PFSK-1 (cell line): ENCODE measurements around the gene NRP1.

ENCODE experiments used
- FOXP2 ChIP-seq: optimal IDR thresholded peaks from 2 replicates; pipeline ENCODE3; 2011; ENCODE audit warnings: borderline replicate concordance, control low read depth, inconsistent platforms; ENCODE audit not compliant: insufficient read depth; ENCODE audit errors: extremely low read length, extremely low read depth
- POLR2AphosphoS5 ChIP-seq: IDR thresholded peaks from 2 replicates; pipeline ENCODE4 v1.6.1; 2012; ENCODE audit warnings: low read depth, mild to moderate bottlenecking, control low read depth, low read length, moderate library complexity
- SIN3A ChIP-seq: IDR thresholded peaks from 2 replicates; pipeline ENCODE4 v1.6.1; 2012; ENCODE audit warnings: mild to moderate bottlenecking, low read length, moderate library complexity, borderline replicate concordance; ENCODE audit not compliant: insufficient read depth
- TAF1 ChIP-seq: IDR thresholded peaks from 2 replicates; pipeline ENCODE4 v1.6.1; 2012; ENCODE audit warnings: low read length, control low read depth, borderline replicate concordance; ENCODE audit not compliant: insufficient read depth
- TF ChIP-seq, protein P1 (sequence below), 2 experiments: IDR thresholded peaks; 2 replicates each; pipeline versions ENCODE4 v1.6.1 to v1.8.0; 2011 to 2012; ENCODE audit warnings: low read depth in 2 of 2, low read length in 2 of 2, control low read depth in 1 of 2, inconsistent platforms in 1 of 2, mild to moderate bottlenecking in 1 of 2, moderate library complexity in 1 of 2; ENCODE audit not compliant: insufficient read depth in 1 of 2

The NRP1 gene

DNA sequence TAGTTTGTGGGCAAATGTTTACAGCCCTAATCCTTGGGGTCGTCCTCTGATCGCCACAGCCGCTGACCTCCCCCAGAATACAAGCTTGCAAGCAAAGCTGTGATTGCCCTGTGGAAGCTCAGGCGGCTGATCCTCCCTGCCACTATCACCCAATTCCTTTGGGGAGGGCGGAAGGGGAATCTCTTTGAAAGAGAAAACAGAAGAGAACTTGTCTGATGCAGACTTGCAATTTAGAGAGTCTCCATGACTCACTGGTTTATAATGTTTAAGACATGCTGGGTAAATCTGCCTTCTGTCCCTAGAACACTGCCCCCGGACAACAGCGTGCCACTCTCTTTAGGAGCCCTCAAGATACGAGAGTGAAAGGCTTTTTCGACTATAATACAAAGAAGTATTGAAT is 75.5 kb downstream of the NRP1 start:
- no peak for TF ChIP-seq SIN3A
- TF ChIP-seq POLR2AphosphoS5: no peak
- no peak for TF ChIP-seq TAF1
- TF ChIP-seq FOXP2: no peak
- TF ChIP-seq, protein P1, sequence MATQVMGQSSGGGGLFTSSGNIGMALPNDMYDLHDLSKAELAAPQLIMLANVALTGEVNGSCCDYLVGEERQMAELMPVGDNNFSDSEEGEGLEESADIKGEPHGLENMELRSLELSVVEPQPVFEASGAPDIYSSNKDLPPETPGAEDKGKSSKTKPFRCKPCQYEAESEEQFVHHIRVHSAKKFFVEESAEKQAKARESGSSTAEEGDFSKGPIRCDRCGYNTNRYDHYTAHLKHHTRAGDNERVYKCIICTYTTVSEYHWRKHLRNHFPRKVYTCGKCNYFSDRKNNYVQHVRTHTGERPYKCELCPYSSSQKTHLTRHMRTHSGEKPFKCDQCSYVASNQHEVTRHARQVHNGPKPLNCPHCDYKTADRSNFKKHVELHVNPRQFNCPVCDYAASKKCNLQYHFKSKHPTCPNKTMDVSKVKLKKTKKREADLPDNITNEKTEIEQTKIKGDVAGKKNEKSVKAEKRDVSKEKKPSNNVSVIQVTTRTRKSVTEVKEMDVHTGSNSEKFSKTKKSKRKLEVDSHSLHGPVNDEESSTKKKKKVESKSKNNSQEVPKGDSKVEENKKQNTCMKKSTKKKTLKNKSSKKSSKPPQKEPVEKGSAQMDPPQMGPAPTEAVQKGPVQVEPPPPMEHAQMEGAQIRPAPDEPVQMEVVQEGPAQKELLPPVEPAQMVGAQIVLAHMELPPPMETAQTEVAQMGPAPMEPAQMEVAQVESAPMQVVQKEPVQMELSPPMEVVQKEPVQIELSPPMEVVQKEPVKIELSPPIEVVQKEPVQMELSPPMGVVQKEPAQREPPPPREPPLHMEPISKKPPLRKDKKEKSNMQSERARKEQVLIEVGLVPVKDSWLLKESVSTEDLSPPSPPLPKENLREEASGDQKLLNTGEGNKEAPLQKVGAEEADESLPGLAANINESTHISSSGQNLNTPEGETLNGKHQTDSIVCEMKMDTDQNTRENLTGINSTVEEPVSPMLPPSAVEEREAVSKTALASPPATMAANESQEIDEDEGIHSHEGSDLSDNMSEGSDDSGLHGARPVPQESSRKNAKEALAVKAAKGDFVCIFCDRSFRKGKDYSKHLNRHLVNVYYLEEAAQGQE (IDR thresholded peaks at IDR 0.05; ENCODE audit: insufficient read depth in 1 of 2, low read depth in 2 of 2, low read length in 2 of 2): no peak

DNA sequence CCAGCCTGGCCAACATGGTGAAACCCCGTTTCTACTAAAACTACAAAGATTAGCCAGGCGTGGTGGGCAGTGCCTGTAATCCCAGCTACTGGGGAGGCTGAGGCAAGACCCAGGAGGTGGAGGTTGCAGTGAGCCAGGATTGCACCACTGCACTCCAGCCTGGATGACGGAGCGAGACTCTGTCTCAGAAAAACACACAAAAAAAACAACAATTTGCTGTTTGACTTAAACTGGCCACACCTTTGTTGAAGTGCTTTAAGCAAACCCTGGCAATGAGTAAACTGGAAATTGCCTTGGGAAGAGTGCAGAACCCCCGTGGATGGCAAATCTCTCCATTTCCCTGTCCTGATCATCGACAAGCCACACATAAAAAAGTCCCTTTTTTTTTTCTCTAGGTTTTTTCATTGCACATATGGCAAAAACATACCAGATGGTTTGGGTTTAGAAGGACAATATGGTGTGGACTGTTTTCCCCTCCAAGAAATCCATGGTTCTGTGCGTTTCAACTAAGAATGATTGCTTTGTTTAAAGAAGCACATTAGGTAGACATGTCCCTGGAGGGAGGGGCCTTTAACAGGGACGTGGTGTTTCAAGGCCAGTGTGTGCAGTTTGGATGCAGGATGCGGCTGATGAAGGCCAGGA is 76.9 kb downstream of the NRP1 start:
- TF ChIP-seq SIN3A: no peak
- TF ChIP-seq POLR2AphosphoS5: no peak
- TF ChIP-seq FOXP2: no peak
- TF ChIP-seq TAF1: no peak
- TF ChIP-seq, protein P1 (IDR thresholded peaks at IDR 0.05; ENCODE audit: insufficient read depth in 1 of 2, low read depth in 2 of 2, low read length in 2 of 2): no peak

DNA sequence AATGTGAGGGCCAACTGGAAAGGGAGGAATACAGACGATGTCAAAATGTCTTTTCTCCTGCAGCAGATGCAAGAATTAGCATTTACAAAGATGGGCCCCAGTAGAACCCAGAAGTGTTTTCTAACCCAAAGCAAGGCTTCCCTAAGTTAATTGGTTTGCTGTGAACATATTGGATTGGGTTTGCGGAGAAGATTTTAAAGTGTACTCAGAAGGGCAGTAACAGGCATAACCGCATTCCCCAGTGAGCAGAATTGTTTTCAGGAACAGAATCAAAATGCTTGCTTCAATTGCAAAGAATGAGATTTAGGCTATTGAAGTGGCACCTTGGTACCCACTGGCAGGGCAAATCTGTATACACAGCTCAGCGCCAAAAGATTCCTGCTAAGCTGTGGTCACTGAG is 78.0 kb downstream of the NRP1 start:
- no peak for TF ChIP-seq SIN3A
- TF ChIP-seq, protein P1 (IDR thresholded peaks at IDR 0.05; ENCODE audit: insufficient read depth in 1 of 2, low read depth in 2 of 2, low read length in 2 of 2): no peak
- no peak for TF ChIP-seq FOXP2
- TF ChIP-seq POLR2AphosphoS5: no peak
- TF ChIP-seq TAF1: no peak

DNA sequence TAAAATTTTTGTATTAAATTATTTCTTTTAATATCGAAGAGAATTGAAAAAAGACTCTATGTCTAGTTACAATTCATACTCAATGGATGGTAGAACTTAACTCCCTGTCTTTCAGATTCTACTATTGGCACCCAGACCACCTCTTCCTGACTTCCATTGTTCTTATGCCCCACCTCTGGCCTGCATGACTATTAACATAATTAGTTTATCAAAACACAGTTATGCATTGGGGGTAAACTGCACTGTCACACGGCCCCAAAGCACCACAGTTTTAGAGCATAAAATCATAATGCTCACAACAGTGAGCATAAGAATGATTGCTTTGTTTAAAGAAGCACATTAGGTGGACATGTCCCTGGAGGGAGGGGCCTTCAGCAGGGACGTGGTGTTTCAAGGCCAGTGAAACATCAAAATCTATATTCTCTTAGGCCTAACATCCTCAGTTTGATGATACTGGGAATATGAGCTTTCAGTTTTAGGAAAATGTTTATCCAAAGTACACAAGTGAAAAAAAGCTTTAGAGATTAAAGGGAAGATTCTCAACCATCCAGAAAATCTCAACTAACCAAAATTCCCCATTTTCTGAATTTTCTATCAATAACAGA is 79.8 kb downstream of the NRP1 start:
- no peak for TF ChIP-seq TAF1
- no peak for TF ChIP-seq POLR2AphosphoS5
- TF ChIP-seq FOXP2: no peak
- TF ChIP-seq, protein P1 (IDR thresholded peaks at IDR 0.05; ENCODE audit: insufficient read depth in 1 of 2, low read depth in 2 of 2, low read length in 2 of 2): no peak
- TF ChIP-seq SIN3A: no peak
